NOMO-1 treated with dmso at 0.1 percent for 144 hours (cell line): ENCODE measurements around the gene DNAJC18.
"Not testable (repeated sequence)": the region's sequence is repeated elsewhere in the genome, so short reads cannot be mapped to it uniquely, and the experiment has no call there.

Experiments
- DNase-seq: peaks from one replicate; lab custom pipeline; 2025; ENCODE audit not compliant: unreplicated experiment; lab: John Stamatoyannopoulos, UW

DNAJC18 gene

GRCh38 chr5:139431706-139432105 lies 7.6 kb downstream of the DNAJC18 start:
- no peak for DNase-seq

GRCh38 chr5:139430015-139430414 lies 9.3 kb downstream of the DNAJC18 start:
- no peak for DNase-seq

- no peak for DNase-seq
Observed at GRCh38 chr5:139426203-139426885, 13.0 kb downstream of the DNAJC18 start.

GRCh38 chr5:139425497-139425896 lies 13.8 kb downstream of the DNAJC18 start:
- no peak for DNase-seq

- peak; percentile 57 for DNase-seq
Observed at GRCh38 chr5:139422307-139422893, 16.9 kb downstream of the DNAJC18 start.

GRCh38 chr5:139419226-139420192 lies 19.8 kb downstream of the DNAJC18 start:
- DNase-seq = no peak

GRCh38 chr5:139418793-139419192 lies 20.5 kb downstream of the DNAJC18 start:
- no peak for DNase-seq

GRCh38 chr5:139417214-139417613 lies 22.1 kb downstream of the DNAJC18 start:
- DNase-seq = no peak

GRCh38 chr5:139416651-139417050 lies 22.7 kb downstream of the DNAJC18 start:
- no peak for DNase-seq

- no peak for DNase-seq
Observed at GRCh38 chr5:139415869-139416268, 23.5 kb downstream of the DNAJC18 start.

GRCh38 chr5:139415221-139415861 lies 24.0 kb downstream of the DNAJC18 start:
- no peak for DNase-seq

- no peak for DNase-seq
Observed at GRCh38 chr5:139414581-139415130, 24.7 kb downstream of the DNAJC18 start.

GRCh38 chr5:139413963-139414362 lies 25.4 kb downstream of the DNAJC18 start:
- no peak for DNase-seq

GRCh38 chr5:139413153-139413552 lies 26.2 kb downstream of the DNAJC18 start:
- no peak for DNase-seq

- DNase-seq = no peak
Observed at GRCh38 chr5:139410993-139411828, 28.1 kb downstream of the DNAJC18 start.

- DNase-seq = no peak
Observed at GRCh38 chr5:139410121-139410992, 29.0 kb downstream of the DNAJC18 start.

- DNase-seq = not testable (repeated sequence)
Observed at GRCh38 chr5:139409116-139409515, 30.2 kb downstream of the DNAJC18 start.

- no peak for DNase-seq
Observed at GRCh38 chr5:139408191-139408590, 31.1 kb downstream of the DNAJC18 start.

- DNase-seq = peak; percentile 24
Observed at GRCh38 chr5:139407517-139407916, 31.8 kb downstream of the DNAJC18 start.
